ENCODE results near the gene SCAP. TPM values are rescaled to one million over a fixed set of nuclear protein-coding genes. Genes with fewer than 3 reads are reported as not detected.

The SCAP gene
- polyA plus RNA-seq, 1 donor: 51.7 TPM

DNA sequence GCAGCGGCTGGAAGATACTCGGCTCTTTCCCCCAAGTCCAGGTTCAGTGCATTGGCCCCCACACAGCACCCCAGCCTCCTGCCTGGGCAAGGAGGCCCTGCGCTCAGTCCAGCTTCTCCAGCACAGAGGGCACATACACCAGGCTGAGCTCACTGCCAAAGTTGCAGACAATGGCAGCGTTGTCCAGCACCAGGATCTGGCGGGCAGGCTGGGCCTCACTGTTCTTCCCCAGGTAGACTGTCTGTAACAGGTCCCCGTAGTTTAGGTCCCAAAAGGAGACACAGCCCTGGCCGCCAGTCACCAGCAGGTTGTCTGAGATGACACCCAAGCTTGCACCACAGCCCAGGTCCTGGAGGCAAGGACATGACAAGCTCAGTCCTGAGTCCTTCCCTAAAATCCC is 62.0 kb downstream of the SCAP start:
- DNase-seq: no peak

DNA sequence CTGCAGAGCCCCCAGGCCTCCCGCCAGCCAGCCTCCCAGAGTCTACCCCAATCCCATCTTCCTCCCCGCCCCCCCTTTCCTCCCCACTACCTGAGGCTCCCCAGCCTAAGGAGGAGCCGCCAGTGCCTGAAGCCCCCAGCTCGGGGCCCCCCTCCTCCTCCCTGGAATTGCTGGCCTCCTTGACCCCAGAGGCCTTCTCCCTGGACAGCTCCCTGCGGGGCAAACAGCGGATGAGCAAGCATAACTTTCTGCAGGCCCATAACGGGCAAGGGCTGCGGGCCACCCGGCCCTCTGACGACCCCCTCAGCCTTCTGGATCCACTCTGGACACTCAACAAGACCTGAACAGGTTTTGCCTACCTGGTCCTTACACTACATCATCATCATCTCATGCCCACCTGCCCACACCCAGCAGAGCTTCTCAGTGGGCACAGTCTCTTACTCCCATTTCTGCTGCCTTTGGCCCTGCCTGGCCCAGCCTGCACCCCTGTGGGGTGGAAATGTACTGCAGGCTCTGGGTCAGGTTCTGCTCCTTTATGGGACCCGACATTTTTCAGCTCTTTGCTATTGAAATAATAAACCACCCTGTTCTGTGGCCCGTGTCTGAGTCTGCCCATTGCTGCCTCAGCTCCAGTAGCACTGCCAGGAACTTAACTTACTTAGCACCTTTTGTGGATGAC is 62.8 kb downstream of the SCAP start:
- DNase-seq: no peak

DNA sequence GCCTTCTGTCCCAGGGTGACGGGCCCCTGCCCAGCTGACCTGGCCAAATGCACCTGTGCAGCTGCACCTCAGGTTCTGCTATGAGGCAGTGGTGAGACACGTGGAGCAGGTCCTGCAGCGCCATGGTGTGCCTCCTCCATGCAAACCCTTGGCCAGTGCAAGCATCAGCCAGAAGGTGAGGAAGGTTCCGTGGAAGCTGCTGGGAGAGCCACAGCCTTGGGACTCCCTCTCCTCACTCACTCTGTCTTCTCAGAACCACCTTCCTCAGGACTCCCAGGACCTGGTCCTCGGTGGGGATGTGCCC is 63.3 kb downstream of the SCAP start:
- no peak for DNase-seq

DNA sequence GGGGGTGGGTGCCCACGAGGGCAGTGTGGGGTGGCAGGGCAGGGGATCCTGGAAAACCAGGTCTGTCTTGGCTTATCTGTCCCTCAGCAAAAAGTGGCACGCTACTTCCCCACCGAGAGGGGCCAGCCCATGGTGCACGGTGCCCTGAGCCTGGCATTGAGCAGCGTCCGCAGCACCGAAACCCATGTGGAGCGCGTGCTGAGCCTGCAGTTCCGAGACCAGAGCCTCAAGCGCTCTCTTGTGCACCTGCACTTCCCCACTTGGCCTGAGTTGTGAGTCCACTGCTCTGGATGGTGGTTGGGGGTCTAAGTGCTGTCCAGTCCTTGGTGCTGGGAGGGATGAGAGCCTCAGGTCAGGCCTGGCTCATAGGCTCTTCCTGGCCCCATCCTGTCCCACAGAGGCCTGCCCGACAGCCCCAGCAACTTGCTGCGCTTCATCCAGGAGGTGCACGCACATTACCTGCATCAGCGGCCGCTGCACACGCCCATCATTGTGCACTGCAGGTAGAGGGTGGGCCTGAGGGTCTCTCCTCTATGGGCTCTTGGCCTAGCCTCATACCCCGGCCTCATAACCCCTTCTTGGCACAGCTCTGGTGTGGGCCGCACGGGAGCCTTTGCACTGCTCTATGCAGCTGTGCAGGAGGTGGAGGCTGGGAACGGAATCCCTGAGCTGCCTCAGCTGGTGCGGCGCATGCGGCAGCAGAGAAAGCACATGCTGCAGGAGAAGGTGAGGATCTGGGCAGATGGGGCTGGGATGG is 63.9 kb downstream of the SCAP start:
- DNase-seq: no peak

DNA sequence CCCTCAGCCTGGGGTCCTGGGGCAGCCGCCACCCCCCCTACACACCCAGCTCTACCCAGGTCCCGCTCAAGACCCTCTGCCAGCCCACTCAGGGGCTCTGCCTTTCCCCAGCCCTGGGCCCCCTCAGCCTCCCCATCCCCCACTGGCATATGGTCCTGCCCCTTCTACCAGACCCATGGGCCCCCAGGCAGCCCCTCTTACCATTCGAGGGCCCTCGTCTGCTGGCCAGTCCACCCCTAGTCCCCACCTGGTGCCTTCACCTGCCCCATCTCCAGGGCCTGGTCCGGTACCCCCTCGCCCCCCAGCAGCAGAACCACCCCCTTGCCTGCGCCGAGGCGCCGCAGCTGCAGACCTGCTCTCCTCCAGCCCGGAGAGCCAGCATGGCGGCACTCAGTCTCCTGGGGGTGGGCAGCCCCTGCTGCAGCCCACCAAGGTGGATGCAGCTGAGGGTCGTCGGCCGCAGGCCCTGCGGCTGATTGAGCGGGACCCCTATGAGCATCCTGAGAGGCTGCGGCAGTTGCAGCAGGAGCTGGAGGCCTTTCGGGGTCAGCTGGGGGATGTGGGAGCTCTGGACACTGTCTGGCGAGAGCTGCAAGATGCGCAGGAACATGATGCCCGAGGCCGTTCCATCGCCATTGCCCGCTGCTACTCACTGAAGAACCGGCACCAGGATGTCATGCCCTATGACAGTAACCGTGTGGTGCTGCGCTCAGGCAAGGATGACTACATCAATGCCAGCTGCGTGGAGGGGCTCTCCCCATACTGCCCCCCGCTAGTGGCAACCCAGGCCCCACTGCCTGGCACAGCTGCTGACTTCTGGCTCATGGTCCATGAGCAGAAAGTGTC is 64.7 kb downstream of the SCAP start:
- DNase-seq: no peak

DNA sequence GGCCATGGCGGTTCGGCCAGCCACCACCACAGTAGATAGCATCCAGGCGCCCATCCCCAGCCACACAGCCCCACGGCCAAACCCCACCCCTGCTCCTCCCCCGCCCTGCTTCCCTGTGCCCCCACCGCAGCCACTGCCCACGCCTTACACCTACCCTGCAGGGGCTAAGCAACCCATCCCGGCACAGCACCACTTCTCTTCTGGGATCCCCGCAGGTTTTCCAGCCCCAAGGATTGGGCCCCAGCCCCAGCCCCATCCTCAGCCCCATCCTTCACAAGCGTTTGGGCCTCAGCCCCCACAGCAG is 65.4 kb downstream of the SCAP start:
- DNase-seq: no peak

DNA sequence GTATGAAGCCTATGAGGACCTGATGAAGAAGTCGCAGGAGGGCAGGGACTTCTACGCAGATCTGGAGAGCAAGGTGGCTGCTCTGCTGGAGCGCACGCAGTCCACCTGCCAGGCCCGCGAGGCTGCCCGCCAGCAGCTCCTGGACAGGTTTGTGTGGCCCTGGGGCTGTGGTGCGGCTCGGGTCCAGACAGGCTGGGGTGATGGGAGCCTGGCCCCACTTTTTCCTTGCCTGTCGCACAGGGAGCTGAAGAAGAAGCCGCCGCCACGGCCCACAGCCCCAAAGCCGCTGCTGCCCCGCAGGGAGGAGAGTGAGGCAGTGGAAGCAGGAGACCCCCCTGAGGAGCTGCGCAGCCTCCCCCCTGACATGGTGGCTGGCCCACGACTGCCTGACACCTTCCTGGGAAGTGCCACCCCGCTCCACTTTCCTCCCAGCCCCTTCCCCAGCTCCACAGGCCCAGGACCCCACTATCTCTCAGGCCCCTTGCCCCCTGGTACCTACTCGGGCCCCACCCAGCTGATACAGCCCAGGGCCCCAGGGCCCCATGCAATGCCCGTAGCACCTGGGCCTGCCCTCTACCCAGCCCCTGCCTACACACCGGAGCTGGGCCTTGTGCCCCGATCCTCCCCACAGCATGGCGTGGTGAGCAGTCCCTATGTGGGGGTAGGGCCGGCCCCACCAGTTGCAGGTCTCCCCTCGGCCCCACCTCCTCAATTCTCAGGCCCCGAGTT is 65.9 kb downstream of the SCAP start:
- no peak for DNase-seq

DNA sequence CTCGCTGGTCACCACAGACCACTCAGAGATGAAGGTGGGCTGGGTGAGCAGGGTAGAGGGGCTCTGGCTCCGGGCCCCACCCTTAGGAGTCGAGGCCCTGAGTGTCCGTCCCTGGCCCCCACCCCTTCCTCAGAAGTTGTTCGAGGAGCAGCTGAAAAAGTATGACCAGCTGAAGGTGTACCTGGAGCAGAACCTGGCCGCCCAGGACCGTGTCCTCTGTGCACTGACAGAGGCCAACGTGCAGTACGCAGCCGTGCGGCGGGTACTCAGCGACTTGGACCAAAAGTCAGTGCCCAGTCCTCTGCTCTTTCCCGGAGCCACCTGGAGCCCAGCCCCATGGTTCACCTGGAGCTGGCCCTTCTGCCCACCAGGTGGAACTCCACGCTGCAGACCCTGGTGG is 66.5 kb downstream of the SCAP start:
- no peak for DNase-seq

DNA sequence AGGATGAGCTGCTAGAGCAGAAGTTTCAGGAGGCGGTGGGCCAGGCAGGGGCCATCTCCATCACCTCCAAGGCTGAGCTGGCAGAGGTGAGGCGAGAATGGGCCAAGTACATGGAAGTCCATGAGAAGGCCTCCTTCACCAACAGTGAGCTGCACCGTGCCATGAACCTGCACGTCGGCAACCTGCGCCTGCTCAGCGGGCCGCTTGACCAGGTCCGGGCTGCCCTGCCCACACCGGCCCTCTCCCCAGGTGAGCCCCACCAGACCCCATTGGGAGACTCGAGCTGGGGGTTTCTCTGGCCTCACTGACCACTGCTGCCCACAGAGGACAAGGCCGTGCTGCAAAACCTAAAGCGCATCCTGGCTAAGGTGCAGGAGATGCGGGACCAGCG is 66.9 kb downstream of the SCAP start:
- no peak for DNase-seq

DNA sequence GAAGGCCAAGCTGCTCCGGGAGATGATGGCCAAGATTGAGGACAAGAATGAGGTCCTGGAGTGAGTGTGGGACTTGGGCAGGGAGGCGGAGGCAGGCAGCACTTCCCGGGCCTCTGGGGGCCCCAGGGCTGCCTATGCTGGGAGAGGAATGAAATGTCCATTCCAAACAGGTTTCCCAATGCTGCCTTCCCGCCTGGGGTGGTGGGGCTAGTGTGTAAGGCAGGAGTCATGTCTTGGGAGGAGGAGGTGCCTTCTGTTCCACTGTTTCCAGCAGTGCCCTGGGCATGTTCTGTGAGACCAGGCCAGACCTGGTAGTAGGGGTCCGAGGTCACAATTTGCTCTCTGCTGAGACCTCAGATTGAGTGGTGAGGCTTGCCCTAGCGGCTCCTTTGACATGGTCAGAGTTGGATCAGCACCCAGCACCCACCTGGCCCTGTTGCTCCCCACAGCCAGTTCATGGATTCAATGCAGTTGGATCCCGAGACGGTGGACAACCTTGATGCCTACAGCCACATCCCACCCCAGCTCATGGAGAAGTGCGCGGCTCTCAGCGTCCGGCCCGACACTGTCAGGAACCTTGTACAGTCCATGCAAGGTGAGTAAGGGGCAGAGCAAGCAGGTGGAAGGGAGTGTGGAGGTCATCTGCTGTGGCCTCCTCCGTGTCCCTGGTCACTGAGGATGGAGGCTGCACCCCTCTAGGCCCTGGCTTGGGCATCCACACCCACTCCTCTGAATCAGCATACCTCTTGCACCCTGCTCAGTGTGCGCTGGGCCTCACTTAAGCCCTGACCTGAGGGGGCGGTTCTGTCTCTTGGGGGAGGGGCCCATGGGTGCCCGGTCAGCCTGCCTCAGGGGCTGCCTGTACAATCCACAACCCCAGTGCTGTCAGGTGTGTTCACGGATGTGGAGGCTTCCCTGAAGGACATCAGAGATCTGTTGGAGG is 67.6 kb downstream of the SCAP start:
- no peak for DNase-seq

DNA sequence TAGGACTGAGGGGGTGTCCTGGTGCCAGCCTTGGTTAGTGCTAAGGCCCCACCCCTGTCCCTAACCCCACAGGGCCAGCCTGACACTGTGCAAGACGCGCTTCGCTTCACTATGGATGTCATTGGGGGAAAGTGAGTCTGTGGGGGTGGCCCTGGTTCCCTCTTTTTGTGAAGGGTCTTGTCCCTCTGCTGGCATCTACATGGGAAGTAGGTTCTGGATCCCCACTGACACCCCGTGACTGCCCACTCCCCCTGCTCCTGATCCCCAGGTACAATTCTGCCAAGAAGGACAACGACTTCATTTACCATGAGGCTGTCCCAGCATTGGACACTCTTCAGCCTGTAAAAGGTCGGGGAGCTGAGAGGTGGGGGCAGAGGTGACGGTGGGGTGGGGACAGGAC is 68.5 kb downstream of the SCAP start:
- DNase-seq: no peak

DNA sequence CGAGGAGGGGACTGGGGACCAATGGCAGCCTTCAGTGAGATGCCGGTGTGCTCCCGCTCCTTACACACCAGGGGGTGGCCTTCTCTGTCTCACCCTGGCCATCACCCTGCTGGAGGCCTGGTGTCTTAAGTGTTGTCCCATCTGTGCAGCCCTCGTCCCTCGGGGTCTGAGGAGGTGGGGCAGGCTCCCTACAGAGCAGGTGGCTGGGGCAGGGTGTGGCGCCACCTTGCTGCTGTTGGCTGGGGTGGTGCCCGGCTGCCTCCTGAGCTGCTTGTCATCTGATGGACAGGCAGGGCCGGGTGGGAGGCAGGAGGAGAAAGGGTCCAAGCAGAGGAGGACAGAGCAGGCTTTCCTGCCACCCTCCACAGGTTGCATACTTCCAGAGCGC is 69.0 kb downstream of the SCAP start:
- DNase-seq: no peak

DNA sequence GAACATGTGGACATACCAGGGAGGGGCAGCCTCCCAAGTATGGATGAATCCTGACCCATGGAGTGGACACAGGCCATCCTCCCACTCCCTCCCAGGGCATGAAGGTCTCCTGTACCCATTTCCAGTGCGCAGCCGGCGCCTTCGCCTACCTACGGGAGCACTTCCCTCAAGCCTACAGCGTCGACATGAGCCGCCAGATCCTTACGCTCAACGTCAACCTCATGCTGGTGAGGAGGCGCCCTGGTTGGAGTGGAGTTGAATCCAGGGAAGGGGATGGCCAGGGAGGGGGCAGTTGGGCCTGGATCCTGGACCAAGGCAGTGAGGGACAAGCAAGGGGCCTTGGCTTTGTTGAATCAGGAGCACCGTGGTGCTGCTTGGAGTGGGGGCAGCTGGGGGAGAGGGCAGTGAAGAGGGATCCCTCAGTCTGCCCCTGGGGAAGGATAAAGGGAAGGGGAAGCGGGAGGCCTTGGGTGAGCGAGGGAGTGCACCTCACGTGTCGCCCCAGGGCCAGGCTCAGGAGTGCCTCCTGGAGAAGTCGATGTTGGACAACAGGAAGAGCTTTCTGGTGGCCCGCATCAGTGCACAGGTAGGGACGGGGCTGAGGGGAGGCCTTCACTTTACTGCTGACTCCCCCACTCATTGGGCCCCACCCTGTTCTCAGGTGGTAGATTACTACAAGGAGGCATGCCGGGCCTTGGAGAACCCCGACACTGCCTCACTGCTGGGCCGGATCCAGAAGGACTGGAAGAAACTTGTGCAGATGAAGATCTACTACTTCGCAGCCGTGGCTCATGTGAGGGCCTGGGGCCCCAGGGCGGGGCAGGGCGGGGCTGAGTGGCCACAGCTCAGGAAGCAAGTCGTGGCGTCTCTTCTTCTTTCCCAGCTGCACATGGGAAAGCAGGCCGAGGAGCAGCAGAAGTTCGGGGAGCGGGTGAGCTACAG is 69.7 kb downstream of the SCAP start:
- DNase-seq: no peak

DNA sequence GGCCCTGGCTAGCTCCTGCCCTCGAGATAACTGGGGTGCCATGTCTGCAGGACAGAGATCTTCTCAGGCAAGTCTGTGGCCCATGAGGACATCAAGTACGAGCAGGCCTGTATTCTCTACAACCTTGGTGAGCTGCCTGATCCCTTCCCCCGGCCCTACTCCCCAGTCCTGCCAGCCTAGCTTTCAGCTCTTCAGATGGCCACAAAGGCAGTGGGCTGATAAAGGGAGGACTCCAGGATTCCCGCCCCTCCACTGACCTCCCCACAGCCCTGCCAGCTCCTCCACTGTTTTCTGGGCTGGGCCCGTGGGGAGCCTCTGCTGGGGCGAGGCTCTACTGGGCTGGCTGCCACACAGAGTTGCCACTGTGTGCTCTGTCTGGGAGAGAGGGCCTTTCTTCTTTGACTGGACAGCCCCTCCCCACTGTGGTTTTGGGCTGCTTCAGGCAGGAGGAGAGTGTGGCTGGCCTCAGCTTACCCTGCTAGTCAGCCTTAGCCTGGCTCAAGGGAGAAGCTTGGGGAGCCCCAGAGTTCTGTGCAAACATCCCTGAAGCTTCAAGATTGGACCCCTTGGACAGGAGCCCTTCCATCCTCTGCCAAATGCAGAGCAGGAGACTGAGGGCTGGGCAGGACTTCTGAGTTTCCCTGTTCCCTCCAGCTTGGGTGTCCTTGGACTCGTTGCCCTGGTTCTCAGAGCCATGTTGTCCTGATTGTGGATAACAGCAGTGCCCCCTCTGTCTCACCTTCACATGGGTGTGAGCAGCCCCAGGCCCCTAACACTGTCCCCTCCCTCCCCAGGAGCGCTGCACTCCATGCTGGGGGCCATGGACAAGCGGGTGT is 70.6 kb downstream of the SCAP start:
- no peak for DNase-seq

DNA sequence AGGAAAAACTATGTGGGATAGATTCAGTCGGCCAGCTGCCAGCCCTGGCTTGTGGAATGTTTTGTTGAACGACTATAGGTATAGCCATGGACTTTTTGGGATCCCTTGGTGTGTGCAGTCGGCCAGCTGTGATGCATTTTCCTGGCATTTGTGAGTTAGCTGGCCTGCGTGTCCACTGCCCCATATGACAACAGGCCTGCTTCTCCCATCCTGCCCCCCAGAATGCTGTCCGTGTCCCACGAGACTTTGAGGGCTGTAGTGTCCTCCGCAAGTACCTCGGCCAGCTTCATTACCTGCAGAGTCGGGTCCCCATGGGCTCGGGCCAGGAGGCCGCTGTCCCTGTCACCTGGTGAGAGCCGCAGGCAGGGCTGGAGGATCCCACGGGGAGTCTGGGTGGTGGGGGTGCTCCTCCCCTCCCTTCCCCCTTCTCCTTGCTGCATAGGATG is 71.3 kb downstream of the SCAP start:
- DNase-seq: no peak

DNA sequence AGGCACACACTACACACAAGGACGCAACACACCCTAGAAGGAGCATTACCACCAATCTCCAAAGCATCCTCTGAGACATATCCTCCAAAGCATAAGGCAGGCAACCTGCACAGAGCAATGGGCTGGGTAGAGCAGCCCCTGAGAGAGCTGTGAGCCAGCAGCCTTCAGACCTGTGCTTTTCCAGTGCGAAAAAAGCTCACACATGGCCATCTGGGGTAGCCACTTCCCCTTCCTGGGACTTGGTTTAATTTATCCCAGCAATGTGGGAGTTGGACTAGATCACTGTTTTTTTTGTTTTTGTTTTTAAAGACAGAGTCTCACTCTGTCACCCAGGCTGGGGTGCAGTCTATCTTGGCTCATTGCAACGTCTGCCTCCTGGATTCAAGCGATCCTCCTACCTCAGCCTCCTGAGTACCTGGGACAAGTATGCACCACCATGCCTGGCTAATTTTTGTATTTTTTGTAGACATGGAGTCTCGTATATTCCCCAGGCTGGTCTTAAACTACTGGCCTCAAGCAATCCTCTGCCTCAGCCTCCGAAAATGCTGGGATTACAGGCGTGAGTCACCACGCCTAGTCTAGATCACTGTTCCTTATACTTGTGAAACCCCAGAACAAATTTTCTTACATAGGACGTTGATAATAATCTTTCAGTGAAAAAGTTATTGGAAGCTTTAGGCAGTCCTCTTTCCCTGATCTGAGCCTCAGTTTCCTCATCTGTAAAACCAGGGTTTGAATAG is 76.0 kb downstream of the SCAP start:
- no peak for DNase-seq

DNA sequence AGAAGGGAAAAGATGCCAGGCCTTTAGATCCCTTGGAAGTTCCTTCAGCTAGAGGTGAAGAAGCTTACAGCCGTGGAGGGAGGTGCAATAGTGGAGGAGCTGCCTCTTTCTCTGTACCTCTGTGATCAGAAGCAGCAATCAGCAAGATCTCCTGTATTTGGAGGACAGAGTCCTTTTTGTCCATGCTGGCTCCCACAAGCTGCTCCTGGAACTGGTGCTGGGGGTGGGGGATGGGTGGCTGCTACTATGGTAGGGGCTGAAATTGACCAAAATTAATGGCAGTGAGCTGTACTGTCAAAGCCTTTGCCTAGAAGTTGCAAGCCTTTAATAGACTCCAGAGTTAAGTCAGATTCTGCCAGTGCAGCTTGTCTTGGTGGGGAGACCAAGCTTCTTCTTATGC is 76.7 kb downstream of the SCAP start:
- no peak for DNase-seq

DNA sequence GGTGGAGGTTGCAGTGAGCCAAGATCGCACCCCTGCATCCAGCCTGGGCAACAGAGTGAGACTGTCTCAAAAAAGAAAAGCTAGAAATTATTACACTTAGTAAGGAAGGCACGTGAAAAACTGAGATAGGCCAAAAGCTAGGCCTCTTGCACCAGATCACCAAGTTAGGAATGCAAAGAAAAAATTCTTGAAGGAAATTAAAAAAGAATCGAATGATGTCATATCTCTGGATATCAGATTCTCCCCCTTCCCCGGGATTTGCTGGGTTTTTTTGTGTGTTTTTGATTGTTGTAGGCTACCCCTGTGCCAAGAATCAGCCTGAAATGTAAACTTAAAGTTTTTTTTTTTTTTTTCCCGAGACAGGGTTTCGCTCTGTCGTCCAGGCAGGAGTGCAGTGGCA is 77.5 kb downstream of the SCAP start:
- no peak for DNase-seq

DNA sequence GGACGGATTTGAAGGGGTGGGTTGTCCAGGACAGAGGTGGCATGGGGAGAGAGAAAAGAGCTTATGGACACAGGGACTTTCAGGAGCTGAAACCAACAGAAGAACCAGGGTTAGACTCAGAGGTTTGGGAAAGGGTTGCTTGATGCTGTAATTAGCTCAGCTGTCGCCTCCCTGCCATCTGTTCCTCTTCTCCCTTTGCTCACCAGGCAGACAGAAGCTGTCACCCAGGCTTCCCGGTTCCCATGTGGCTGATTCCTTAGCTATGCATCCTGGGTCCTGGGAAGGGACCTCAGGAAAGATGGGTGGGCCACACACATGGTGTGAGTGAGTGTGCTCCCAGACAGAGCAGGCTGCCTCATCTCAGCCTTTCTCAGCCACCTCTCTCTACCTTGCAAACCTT is 80.9 kb downstream of the SCAP start:
- no peak for DNase-seq

Measured in hindlimb muscle (tissue), 1 donor.